Measurements from ENCODE around the gene SLC40A1. TPM values are rescaled to one million over a fixed set of nuclear protein-coding genes. Genes with fewer than 3 reads are reported as not detected.

SLC40A1 gene
- total and polyA plus RNA-seq, 10 of the 15 experiments (the other 5 are each of a cell fraction or from before 2014, with no cell fraction given), result 0.01 to 0.38 (median 0.08) TPM; not detected in 7

DNA sequence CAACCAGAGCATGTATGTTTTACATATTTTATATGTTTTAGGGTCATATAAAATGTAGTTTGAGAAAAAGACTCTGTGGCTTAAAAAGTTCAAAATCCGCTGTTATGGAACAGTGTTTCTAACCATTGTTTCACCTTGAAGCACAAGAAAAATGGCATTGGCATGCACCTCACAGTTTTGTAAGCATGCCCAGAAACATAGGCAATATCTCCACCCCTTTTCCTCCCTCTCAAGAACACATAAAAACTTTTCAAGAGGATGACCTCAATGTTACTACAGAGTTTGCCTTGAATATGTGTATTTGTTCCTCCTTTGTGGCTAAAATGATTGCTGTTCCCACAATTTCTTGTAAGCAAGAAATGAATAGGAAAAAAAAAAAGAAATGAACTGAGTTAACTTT lies 29.3 kb upstream of the SLC40A1 start:
- H3K4me1 ChIP-seq (ENCODE audit: control insufficient read depth, insufficient read depth, low read length), result no peaks in the 10 kb centered on the region
- no peak overlapping the region for H2AFZ ChIP-seq (ENCODE audit: control insufficient read depth, low read depth, low read length)
- no peak for TF ChIP-seq EED (IDR thresholded peaks at IDR 0.05; ENCODE audit: low read depth)
- TF ChIP-seq, protein P1, sequence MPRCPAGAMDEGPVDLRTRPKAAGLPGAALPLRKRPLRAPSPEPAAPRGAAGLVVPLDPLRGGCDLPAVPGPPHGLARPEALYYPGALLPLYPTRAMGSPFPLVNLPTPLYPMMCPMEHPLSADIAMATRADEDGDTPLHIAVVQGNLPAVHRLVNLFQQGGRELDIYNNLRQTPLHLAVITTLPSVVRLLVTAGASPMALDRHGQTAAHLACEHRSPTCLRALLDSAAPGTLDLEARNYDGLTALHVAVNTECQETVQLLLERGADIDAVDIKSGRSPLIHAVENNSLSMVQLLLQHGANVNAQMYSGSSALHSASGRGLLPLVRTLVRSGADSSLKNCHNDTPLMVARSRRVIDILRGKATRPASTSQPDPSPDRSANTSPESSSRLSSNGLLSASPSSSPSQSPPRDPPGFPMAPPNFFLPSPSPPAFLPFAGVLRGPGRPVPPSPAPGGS (IDR thresholded peaks at IDR 0.05; ENCODE audit: borderline replicate concordance, insufficient read depth, low read depth, low read length, poor library complexity, severe bottlenecking), result no peak
- no peak for TF ChIP-seq GATAD2B (conservative IDR thresholded peaks at IDR 0.05; ENCODE audit: low read depth)
- no peak for TF ChIP-seq ATF7 (IDR thresholded peaks at IDR 0.05; ENCODE audit: low read depth)
- H3K36me3 ChIP-seq (ENCODE audit: control insufficient read depth in 2 of 2, insufficient read depth in 2 of 2, low read length in 1 of 2), result no peaks in the 10 kb centered on the region
- no peaks in the 10 kb centered on the region for H3K79me2 ChIP-seq (ENCODE audit: control insufficient read depth, insufficient read depth, low read length)
- no peak overlapping the region for H3K27ac ChIP-seq (ENCODE audit: control insufficient read depth, insufficient read depth)
- CTCF ChIA-PET, result no interaction called here
- DNase-seq (ENCODE audit: low read depth, low spot score), result no peak
- no peak overlapping the region for H3K4me2 ChIP-seq (ENCODE audit: control insufficient read depth, insufficient read depth)
- H3K9me3 ChIP-seq (replicated peaks; ENCODE audit: control insufficient read depth, insufficient read depth, low read length), result no peaks in the 10 kb centered on the region
- POLR2A ChIA-PET, result no interaction called here
- SMC1A ChIA-PET (ENCODE audit: uncharacterized antibody, unreplicated experiment), result no interaction called here
- H3K4me3 ChIP-seq, result no peak overlapping the region
- 84% methylated on average over 1 of the region's 1 CpG for WGBS (ENCODE audit: insufficient coverage, insufficient replicate concordance, low lambda C conversion rate, missing lambda C conversion rate)
- no peaks in the 10 kb centered on the region; a peak in 1 of 4 replicates for H3K27me3 ChIP-seq (replicated peaks in 1 of 2; ENCODE audit: control insufficient read depth in 2 of 2, insufficient read depth in 2 of 2, low read length in 1 of 2)
- intact Hi-C loops (cut with micrococcal nuclease; ENCODE audit: unreplicated experiment), result no loop called here
- no peak for FAIRE-seq
- H3K9ac ChIP-seq (ENCODE audit: control insufficient read depth, insufficient read depth, low read length), result no peak overlapping the region
- no peaks in the 10 kb centered on the region for H4K20me1 ChIP-seq (ENCODE audit: control insufficient read depth, insufficient read depth)
- RAD21 ChIA-PET (ENCODE audit: unreplicated experiment), result no interaction called here
- ATAC-seq, result no peak
- no TSS peak for BruUV-seq (replicated peaks)
- in situ Hi-C loops (cut with MboI), result no loop called here

GRCh38 chr2:189609423-189609816 lies 28.8 kb upstream of the SLC40A1 start:
- H2AFZ ChIP-seq (ENCODE audit: control insufficient read depth, low read depth, low read length), result no peak overlapping the region
- ChIA-PET SMC1A (ENCODE audit: uncharacterized antibody, unreplicated experiment) (no interaction called here), POLR2A (no interaction called here), RAD21 (ENCODE audit: unreplicated experiment) (no interaction called here), CTCF (no interaction called here)
- no peak overlapping the region for H3K4me3 ChIP-seq
- H3K9ac ChIP-seq (ENCODE audit: control insufficient read depth, insufficient read depth, low read length), result no peak overlapping the region
- no peaks in the 10 kb centered on the region for H3K36me3 ChIP-seq (ENCODE audit: control insufficient read depth in 2 of 2, insufficient read depth in 2 of 2, low read length in 1 of 2)
- H3K9me3 ChIP-seq (replicated peaks; ENCODE audit: control insufficient read depth, insufficient read depth, low read length), result no peaks in the 10 kb centered on the region
- no peak for FAIRE-seq
- H3K4me2 ChIP-seq (ENCODE audit: control insufficient read depth, insufficient read depth), result no peak overlapping the region
- H3K27me3 ChIP-seq (replicated peaks in 1 of 2; ENCODE audit: control insufficient read depth in 2 of 2, insufficient read depth in 2 of 2, low read length in 1 of 2), result no peaks in the 10 kb centered on the region; a peak in 1 of 4 replicates
- H4K20me1 ChIP-seq (ENCODE audit: control insufficient read depth, insufficient read depth), result no peaks in the 10 kb centered on the region
- H3K4me1 ChIP-seq (ENCODE audit: control insufficient read depth, insufficient read depth, low read length), result no peaks in the 10 kb centered on the region
- ATAC-seq, result no peak
- in situ Hi-C loops (cut with MboI), result no loop called here
- 45% methylated on average over 4 of the region's 4 CpGs for WGBS (ENCODE audit: insufficient coverage, insufficient replicate concordance, low lambda C conversion rate, missing lambda C conversion rate)
- intact Hi-C loops (cut with micrococcal nuclease; ENCODE audit: unreplicated experiment), result no loop called here
- BruUV-seq (replicated peaks), result no TSS peak
- DNase-seq (ENCODE audit: low read depth, low spot score), result no peak
- no peaks in the 10 kb centered on the region for H3K79me2 ChIP-seq (ENCODE audit: control insufficient read depth, insufficient read depth, low read length)
- no peak overlapping the region for H3K27ac ChIP-seq (ENCODE audit: control insufficient read depth, insufficient read depth)
- TF ChIP-seq TAF1 (IDR thresholded peaks at IDR 0.05; ENCODE audit: borderline replicate concordance, low read depth, low read length), result no peak
- no peak for TF ChIP-seq YY1 (IDR thresholded peaks at IDR 0.05; ENCODE audit: low read depth, low read length)
- TF ChIP-seq RELB (IDR thresholded peaks at IDR 0.05; ENCODE audit: low read depth), result no peak
- TF ChIP-seq ETV6 (conservative IDR thresholded peaks at IDR 0.05 in 1 of 2, IDR thresholded peaks at IDR 0.05 in 1 of 2; ENCODE audit: borderline replicate concordance in 1 of 2, low read depth in 1 of 2), result no peak
- no peak for TF ChIP-seq FOS (IDR thresholded peaks at IDR 0.05; ENCODE audit: borderline replicate concordance, extremely low read depth, insufficient read length)
- no peak for TF ChIP-seq SP1 (IDR thresholded peaks at IDR 0.05; ENCODE audit: low read depth, low read length)
- TF ChIP-seq POLR2AphosphoS2 (IDR thresholded peaks at IDR 0.05; ENCODE audit: low read depth, low read length), result no peak
- no peak for TF ChIP-seq JUNB (IDR thresholded peaks at IDR 0.05)
- no peak for TF ChIP-seq SKIL (IDR thresholded peaks at IDR 0.05; ENCODE audit: low read depth, poor library complexity, severe bottlenecking)
- TF ChIP-seq SUPT20H (IDR thresholded peaks at IDR 0.05; ENCODE audit: borderline replicate concordance, control insufficient read depth, low read depth, low read length), result no peak

All from GM12878 (cell line).